GM10266 (cell line): ENCODE data around the gene POFUT1.
"Not testable (repeated sequence)": the region's sequence is repeated elsewhere in the genome, so short reads cannot be mapped to it uniquely, and the experiment has no call there.

Source experiments
- DNase-seq: peaks from one replicate; pipeline ENCODE4 v3.0.0; 2012; ENCODE audit errors: extremely low spot score
- CTCF ChIP-seq: IDR thresholded peaks from 2 replicates; pipeline ENCODE4 v1.5.1; 2012; ENCODE audit warnings: mild to moderate bottlenecking, low read depth; ENCODE audit not compliant: control insufficient read depth, insufficient read depth; ENCODE audit errors: missing control alignments

The POFUT1 gene

GRCh38 chr20:32249030-32249738, 41.5 kb downstream of the POFUT1 start:
- no peak for DNase-seq
- no peak for TF ChIP-seq CTCF

GRCh38 chr20:32251470-32251869, 43.8 kb downstream of the POFUT1 start:
- no peak for TF ChIP-seq CTCF
- DNase-seq = no peak

- no peak for TF ChIP-seq CTCF
- DNase-seq = peak; percentile 35
Observed at GRCh38 chr20:32252189-32252588, 44.5 kb downstream of the POFUT1 start.

GRCh38 chr20:32260973-32261372, 53.3 kb downstream of the POFUT1 start:
- DNase-seq = not testable (repeated sequence)

GRCh38 chr20:32261644-32262043, 54.0 kb downstream of the POFUT1 start:
- DNase-seq = no peak
- no peak for TF ChIP-seq CTCF

GRCh38 chr20:32263398-32263954, 55.8 kb downstream of the POFUT1 start:
- DNase-seq = no peak

GRCh38 chr20:32271620-32272019, 63.9 kb downstream of the POFUT1 start:
- no peak for DNase-seq

More at GRCh38 chr20:32263398-32263954, 55.8 kb downstream of the POFUT1 start:
- TF ChIP-seq CTCF = no peak

More at GRCh38 chr20:32271620-32272019, 63.9 kb downstream of the POFUT1 start:
- TF ChIP-seq CTCF = no peak
